ENCODE measurements around the gene CCHCR1.

DNA sequence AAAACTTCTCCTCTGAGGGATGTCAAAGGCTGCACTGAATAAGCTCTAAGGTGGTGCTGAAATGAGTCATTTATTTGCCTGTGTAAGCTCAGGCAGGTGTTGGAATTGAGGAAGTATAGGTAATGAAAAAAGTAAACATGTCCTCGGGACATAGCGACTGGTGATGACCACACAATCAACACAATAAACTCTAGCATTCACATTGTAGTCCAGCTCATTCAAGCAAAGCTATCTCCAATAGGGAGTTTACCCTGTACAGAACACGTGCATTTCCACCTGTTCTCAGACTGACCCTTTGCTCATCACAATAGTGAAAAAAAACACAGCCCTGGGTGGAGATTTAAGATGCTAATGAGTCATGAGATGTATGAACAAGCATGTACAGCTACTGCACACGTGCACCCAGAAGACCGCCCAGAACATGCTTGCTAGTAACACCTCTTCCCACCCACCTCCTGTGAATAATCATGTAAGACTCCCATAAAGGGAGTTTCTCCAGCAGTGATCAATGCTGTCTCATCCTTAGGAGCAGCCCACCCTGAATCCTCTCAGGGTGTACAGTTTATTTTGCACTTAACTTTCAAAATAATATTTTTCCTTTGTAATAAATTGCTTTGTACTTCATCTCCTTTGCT, 45.9 kb upstream of the CCHCR1 start:
- TF ChIP-seq, protein P1, sequence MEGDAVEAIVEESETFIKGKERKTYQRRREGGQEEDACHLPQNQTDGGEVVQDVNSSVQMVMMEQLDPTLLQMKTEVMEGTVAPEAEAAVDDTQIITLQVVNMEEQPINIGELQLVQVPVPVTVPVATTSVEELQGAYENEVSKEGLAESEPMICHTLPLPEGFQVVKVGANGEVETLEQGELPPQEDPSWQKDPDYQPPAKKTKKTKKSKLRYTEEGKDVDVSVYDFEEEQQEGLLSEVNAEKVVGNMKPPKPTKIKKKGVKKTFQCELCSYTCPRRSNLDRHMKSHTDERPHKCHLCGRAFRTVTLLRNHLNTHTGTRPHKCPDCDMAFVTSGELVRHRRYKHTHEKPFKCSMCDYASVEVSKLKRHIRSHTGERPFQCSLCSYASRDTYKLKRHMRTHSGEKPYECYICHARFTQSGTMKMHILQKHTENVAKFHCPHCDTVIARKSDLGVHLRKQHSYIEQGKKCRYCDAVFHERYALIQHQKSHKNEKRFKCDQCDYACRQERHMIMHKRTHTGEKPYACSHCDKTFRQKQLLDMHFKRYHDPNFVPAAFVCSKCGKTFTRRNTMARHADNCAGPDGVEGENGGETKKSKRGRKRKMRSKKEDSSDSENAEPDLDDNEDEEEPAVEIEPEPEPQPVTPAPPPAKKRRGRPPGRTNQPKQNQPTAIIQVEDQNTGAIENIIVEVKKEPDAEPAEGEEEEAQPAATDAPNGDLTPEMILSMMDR (IDR thresholded peaks at IDR 0.05): no peak
- no peak for TF ChIP-seq POLR2A (IDR thresholded peaks at IDR 0.05)

Measured in esophagus squamous epithelium (tissue), 4 donors.